GM21737 (cell line): Measurements from ENCODE around the gene AKAP17A.
"Not testable (repeated sequence)": the region's sequence is repeated elsewhere in the genome, so short reads cannot be mapped to it uniquely, and the experiment has no call there.

Experiments used
- ATAC-seq: cut with Tn5 transposase; IDR thresholded peaks from one replicate; pipeline ENCODE4 v1.9.1; 2021; ENCODE audit warnings: mild to moderate bottlenecking, moderate library complexity; ENCODE audit not compliant: unreplicated experiment

The AKAP17A gene, protein sequence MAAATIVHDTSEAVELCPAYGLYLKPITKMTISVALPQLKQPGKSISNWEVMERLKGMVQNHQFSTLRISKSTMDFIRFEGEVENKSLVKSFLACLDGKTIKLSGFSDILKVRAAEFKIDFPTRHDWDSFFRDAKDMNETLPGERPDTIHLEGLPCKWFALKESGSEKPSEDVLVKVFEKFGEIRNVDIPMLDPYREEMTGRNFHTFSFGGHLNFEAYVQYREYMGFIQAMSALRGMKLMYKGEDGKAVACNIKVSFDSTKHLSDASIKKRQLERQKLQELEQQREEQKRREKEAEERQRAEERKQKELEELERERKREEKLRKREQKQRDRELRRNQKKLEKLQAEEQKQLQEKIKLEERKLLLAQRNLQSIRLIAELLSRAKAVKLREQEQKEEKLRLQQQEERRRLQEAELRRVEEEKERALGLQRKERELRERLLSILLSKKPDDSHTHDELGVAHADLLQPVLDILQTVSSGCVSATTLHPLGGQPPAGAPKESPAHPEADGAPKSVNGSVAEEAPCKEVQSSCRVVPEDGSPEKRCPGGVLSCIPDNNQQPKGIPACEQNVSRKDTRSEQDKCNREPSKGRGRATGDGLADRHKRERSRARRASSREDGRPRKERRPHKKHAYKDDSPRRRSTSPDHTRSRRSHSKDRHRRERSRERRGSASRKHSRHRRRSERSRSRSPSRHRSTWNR

DNA sequence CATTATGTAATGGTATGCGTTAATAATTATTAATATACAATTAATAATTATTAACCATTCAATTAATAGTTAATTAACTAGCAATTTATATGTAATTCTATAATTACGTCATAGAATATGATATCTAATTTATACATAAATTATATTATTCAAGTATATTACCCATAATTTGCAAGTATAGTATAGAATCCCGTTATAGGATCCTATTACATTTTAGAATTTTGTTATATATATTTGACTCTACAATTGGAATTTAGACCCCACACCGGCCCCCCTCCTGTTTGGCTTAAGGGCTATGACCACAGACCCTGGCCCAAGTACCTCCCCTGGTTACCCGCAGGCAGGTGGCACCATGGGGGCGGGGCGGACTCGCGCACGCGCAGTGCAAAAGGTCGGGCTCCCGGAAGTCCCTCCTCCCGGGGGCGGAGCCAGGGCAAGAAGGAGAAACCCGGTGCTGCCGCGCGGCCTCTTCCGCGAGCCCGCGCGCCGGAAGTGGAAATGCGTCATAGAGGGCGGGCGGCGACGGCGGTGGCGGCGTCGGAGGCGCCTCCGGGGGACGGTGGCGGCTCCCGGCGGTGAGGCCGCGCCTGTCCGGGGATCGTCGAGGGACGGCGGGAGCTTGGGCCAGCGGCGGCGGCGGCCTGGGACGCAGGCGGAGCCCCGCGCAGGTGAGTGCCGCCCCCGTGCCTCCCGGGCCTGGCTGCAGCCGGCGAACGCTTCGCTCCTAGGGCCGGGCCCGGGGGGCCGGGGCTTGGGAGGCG, at the start of gene AKAP17A:
AKAP17A (plus strand) TSS at position 503 of the 761 bp plus-strand sequence. CDS start 1,859 bp downstream, outside the sequence.
- ATAC-seq, result peak; percentile 88

DNA sequence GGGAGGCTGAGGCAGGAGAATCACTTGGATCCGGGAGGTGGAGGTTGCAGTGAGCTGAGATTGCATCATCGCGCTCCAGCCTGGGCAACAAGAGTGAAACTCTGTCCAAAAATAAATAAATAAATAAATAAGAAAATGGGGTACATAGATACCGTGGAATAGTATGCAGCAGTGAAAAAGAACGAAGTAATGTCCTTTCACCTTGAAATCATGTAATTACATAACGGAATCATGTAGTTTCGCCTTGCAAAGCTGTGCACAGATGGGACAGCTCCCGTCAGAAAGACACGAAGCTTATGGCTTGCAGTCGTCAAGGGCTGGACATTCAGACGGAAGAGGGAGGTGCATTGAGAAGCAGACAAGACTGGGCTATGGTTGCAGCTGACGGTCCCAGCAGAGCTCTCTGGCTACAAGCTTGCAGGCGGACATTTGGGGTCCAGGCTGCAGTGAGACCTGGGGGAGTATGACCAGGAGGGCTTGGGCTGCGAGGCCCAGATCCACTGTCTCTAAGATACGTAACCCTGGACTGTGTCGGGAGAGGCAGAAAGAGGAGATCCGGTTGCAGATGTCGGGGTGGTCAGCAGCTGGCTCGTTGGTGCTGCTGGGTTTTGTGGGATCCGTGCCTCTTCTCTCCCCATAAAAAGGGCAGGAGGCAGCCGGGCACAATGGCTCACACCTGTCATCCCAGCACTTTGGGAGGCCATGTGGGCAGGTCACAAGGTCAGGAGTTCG, 48.2 kb upstream of the AKAP17A start:
- ATAC-seq, result no peak

DNA sequence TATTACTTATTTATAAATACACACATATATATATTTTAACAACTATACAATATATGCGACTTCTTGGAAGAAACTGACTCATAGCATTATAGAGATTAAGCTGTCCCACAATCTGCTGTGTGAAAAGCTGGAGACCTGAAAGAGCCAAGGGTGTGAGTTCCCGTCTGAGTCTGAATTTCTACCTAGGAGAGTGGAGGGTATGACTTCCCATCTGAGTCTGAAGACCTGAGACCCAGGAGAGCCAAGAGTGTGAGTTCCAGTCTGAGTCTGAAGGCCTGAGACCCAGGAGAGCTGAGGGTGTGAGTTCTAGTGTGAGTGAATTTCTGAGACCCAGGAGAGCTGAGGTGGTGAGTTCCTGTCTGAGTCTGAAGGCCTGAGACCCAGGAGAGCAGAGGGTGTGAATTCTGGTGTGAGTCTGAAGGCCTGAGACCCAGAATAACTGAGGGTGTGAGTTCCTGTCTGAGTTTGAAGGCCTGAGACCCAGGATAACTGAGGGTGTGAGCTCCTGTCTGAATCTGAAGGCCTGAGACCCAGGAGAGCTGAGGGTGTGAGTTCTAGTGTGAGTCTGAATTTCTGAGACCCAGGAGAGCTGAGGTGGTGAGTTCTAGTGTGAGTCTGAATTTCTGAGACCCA, 45.5 kb upstream of the AKAP17A start:
- no peak for ATAC-seq

DNA sequence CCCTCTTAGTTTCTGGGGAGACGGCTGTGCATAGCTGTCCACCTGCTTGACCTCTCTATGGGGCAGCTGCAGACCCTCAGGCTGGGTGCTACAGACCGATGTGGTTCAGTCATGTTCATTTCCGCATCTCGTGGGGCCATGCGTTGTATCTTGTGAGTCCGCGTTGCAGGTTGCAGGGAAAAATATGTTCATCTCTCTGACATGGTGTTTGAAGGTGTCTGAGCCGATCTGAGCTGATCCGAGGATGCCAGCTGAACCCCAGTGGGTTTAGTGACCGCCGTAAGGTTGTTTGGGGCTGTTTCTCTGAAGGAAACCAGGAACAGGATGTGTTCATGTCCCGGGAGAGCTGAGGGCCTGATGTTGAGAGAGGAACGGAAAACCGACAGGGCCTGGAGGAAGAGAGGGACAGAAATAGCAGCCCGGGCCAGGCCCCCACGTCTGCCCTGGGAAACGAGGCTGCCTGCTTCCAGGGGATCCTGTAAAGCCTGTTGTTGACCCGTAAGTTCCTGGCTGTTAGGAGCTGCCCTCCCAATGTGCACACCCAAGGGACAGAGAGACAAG, 44.6 kb upstream of the AKAP17A start:
- no peak for ATAC-seq

DNA sequence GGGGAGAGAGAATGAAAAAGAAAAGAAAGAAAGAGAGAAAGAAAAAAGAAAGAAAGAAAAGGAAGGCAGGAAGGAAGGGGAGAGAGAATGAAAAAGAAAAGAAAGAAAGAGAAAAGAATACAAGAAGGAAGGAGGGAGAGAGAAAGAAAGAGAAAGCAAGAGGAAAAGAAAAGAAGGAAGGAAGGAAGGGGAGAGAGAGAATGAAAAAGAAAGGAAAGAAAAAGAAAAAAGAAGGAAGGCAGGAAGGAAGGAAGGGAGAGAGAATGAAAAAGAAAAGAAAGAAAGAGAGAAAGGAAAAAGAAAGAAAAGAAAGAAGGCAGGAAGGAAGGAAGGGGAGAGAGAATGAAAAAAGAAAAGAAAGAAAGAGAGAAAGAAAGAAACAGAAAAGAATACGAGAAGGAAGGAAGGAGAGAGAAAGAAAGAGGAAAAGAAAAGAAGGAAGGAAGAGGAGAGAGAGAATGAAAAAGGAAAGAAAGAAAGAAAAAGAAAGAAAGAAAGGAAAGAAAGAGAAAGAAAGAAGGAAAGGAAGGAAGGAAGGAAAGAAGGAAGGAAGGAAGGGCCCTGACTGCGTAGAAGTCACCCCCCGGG, 39.4 kb upstream of the AKAP17A start:
- no peak for ATAC-seq

DNA sequence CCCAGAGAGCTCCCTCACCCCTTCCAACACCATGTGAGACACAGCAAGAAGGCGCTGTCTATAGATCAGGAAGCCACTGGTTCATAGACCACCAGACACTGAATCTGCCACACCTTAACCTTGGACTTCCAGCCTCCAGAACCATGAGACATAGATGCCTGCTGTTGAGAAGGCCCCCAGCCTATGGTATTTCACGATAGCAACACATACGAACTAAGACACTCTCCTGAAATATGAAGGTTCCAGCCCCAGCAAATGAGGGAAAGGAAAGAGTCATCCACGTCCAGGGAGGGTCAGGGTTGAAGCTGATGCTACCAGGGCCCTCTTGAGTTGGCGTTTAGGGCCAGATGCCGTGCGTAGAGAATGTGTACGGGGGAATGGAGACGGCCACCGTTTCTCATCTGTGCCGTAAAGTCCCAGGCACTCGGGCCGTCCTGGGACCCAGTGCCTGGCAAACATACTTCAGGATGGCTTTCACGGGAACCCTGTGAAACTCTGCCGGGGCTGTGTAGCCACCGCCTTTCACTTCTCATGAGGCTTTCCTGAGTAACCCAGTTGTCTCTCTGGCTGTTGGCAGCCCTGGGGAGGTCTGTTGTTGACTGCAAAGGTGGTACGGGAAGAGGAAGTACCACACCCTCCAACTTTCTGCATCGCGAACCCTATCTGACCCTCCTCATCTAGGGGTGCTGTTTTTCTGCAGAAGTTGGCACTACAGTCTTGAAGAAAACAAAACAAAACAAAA, 36.8 kb upstream of the AKAP17A start:
- ATAC-seq, result peak; percentile 49

DNA sequence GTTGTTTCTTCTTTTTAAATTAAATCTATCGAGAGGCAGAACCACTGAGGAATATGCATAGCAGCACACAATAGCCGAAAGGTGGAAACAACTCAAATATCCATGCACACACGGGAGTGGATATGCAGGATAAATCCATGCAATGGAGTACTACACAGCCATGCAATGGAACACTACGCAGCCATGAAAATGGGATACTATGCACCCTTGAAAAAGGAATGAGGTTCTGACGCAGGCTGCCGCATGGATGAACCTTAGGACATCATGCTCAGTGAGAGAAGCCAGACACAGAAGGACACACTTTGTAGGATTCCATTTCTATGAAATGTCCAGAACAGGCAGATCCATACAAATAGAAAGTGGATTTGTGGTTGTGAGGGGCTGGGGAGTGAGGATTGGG, 36.0 kb upstream of the AKAP17A start:
- ATAC-seq, result no peak

DNA sequence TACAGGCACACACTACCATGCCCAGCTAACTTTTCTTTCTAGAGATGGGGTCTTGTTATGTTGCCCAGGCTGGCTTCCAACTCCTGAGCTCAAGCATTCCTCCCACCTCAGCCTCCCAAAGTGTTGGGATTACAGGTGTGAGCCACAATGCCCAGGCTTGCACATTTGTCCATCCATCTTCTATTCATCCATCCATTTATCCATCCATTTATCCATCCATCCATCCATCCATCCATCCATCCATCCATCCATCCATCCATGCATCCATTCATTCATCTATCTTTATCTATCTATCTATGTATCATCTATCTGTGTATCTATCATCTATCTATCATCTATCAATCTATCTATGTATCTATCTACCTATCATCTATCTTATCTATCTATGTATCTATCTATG, 34.0 kb upstream of the AKAP17A start:
- not testable (repeated sequence) for ATAC-seq

DNA sequence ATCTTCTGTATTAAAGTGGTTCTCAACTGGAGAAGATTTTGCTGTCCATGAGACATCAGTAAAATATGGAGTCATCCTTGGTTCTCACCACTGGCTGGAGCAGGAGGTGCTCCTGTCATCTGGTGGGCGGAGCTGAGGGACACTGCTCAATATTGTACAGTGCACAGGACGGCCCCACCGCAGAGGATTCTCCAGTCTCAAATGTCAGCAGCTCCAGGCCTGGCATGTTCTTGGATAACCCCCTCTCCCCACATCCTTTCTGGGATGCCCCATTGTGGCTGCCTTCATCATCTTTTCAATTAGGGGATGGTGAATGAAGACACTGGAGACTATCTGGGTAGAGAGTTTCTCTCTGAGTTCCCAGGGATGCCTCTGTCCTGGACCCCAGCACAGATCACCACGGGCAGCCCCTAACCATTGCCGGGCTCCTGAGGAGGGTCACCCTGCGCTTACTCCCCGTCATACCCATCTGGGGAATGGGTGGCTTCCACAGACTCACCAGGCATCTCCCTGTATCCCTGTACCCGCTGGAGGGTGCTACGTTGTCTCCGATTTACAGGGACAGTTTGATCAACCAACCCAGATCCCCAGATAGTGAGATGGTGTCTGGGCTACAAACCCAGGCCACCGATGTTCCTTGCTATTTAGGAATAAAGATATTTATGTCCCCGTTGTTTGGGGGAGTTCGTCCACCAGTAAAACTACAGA, 32.5 kb upstream of the AKAP17A start:
- no peak for ATAC-seq

DNA sequence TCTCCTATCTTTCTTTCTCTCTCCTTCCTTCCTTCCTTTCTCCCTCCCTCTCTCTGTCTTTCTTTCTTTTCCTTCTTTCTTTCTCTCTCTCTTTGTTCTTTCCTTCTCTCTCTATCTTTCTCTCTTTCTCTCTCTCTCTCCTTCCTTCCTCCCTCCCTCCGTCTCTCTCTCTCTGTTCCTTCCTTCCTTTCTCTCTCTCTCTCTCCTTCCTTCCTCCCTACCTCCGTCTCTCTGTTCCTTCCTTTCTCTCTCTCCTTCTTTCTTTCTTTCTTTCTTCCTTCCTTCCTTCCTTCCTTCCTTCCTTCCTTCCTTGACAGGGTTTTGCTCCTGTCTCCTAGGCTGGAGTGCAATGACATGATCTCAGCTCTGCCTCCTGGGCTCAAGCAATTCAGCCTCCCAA, 30.2 kb upstream of the AKAP17A start:
- no peak for ATAC-seq

DNA sequence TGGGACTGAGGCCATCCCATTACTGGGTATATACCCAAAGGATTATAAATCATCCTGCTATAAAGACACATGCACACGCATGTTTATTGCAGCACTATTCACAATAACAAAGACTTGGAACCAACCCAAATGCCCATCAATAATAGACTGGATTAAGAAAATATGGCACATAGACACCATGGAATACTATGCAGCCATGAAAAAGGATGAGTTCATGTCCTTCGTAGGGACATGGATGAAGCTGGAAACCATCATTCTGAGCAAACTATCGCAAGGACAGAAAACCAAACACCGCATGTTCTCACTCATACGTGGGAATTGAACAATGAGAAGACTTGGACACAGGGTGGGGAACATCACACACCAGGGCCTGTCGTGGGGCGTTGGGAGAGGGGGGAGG, 27.3 kb upstream of the AKAP17A start:
- not testable (repeated sequence) for ATAC-seq

DNA sequence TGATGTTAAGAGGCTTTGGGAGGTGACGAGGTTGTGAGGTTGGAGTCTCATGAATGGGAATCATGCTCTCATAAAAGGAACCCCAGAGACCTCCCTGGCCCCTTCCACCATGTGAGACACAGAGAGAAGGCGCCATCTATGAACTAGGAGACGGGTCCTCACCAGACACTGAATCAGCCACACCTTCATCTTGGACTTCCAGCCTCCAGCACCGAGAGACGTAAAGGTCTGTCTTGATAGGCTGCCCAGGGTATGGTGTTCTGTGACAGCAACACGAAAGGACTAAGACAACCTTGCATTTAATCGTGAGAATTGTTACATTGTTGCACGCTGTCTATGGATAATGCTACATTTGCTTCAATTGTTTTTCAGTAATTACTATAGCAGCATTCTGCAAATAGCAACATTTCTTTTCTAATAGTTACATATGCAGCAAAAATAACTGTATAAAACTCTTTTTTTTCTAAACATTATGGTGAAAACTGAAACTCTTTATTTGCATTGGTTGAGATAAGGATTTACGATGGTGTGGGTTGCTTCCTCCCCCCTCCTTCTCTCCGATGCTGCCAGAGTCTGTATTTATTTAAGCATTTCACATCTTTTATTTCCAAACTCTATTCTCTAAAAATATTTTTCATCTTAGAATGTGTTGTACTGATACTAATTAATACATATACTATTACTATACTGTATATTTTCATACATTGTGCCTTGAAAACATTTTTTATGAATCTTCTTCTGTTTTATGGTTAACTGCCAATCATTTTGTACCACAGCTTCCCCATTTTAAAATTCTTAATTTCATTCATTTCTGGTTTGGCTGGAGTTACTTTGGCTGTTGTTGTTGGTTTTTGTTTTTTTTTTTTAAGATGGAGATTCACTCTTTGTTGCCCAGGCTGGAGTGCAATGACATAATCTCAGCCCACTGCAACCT, 26.4 kb upstream of the AKAP17A start:
- no peak for ATAC-seq

DNA sequence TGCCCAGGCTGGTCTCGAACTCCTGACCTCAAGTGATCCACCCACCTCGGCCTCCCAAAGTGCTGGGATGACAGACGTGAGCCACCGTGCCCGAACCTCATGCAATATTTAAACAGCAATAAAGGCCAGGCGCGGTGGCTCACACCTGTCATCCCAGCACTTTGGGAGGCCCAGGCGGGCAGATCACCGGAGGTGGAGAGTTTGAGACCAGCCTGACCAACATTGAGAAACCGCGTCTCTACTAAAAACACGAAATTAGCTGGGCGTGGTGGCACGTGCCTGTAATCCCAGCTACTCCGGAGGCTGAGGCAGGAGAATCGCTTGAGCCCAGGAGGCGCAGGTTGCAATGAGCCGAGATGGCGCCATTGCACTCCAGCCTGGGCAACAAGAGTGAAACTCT, 17.2 kb upstream of the AKAP17A start:
- not testable (repeated sequence) for ATAC-seq

DNA sequence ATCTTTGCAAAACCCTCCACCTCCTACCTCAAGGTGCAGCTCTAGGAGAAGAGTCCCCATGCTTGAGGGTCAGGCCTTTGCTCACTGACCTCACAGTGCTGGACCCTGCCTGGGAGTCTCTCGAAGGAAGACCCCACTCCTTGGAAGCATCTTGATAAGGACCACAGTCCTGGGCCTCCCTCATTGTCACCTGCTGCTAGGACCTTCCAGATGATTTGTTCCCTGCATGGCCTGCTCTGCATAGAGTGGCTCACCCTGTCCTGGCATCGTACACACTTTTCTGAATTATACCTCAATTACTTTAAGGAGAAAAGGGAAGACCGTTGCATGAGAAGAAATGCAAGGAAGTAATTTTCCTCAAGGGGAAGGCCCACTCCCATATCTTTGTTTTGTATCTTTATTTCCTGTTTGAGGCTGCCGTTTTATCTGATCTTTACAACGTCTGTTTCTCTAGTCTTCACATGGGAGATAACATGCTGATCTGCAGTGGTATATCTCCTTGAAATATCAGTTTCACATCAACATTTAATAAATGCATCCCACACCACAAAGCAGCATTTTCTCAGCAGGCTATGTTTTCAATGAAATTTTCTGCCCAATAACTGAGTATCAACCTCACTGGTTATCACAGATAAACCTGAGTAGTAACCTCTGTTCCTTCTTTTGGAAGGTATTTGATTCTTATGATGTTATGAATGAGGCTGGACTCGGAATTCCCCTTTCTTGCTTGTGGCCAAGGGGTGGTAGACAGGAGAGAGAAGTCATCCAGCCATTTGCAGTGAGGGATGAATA, 15.0 kb upstream of the AKAP17A start:
- no peak for ATAC-seq

DNA sequence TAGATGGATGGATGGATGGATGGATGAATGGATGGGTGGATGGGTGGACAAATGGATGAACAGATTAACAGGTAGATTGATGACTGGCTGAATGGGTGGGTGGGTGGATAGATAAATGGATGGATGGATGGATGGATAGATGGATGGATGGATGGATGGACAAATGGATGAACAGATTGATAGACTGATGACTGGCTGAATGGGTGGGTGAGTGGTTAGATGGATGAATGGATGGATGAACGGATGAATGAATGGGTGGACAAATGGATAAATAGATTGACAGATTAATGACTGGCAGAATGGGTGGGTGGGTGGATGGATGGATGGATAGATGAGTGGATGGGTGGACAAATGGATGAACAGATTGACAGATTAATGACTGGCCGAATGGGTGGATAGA, 13.6 kb upstream of the AKAP17A start:
- no peak for ATAC-seq

DNA sequence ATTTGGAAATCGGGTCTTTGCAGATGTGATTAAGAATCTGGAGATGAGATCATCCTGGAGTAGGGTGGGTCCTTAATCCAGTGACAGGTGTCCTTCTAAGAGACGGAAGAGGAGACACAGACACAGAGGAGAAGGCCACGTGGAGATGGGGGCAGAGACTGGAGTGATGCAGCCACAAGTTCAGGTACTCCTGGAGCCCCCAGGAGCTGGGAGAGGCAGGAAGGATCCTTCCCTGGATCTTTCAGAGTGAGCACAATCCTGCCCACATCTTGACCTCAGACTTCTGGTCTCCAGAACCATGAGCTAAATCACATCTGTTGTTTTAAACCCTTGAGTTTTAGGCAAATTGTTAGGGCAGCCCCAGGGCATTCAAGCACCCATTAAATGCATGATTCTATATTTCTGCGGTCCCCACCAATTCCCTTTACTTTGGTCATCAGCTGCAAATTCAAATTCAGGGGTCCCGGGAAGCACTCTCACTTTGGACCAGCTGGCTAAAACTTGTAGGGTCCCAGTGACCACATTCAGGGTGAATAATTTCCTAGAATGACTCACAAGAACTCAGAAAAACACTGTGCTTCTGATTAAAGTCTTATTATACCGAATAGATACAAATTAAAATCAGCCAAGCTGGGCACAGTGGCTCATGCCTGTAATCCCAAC, 12.8 kb upstream of the AKAP17A start:
- no peak for ATAC-seq
